Measurements from ENCODE around the gene PCCA. TPM values are rescaled to one million over a fixed set of nuclear protein-coding genes. Genes with fewer than 3 reads are reported as not detected.
"Not testable (repeated sequence)": the region's sequence is repeated elsewhere in the genome, so short reads cannot be mapped to it uniquely, and the experiment has no call there.

PCCA gene
- total RNA-seq, 1 donor from 2014 or later: 66.8 TPM

DNA sequence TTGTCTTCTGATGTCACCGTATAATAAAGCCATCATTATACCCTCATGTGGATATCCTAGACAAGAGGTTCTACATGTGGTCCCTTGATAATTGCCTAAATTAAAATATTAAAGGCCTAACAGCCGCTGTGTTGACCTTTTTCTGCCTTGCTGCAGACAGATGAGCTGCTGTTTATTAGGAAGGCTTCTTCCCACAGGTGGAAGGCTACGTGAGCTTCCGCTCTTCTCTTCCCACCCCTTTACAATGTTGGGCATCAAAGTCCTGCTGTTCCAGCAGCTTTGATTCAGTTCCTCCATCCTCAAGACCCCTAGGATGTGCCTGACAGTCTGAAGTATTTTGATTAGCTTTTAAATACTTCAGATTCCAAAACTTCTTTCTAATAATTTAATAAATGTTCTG, 217.1 kb downstream of the PCCA start:
- TF ChIP-seq, protein P1, sequence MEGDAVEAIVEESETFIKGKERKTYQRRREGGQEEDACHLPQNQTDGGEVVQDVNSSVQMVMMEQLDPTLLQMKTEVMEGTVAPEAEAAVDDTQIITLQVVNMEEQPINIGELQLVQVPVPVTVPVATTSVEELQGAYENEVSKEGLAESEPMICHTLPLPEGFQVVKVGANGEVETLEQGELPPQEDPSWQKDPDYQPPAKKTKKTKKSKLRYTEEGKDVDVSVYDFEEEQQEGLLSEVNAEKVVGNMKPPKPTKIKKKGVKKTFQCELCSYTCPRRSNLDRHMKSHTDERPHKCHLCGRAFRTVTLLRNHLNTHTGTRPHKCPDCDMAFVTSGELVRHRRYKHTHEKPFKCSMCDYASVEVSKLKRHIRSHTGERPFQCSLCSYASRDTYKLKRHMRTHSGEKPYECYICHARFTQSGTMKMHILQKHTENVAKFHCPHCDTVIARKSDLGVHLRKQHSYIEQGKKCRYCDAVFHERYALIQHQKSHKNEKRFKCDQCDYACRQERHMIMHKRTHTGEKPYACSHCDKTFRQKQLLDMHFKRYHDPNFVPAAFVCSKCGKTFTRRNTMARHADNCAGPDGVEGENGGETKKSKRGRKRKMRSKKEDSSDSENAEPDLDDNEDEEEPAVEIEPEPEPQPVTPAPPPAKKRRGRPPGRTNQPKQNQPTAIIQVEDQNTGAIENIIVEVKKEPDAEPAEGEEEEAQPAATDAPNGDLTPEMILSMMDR (IDR thresholded peaks at IDR 0.05; ENCODE audit: partially characterized antibody, unreplicated experiment): no peak
- peaks cover 36% of the 10 kb centered on the region for H3K4me1 Mint-ChIP-seq (ENCODE audit: low read depth, unreplicated experiment)
- no peaks in the 10 kb centered on the region for H3K9me3 Mint-ChIP-seq (ENCODE audit: unreplicated experiment)
- no peak for DNase-seq
- H3K36me3 Mint-ChIP-seq (ENCODE audit: unreplicated experiment): no peaks in the 10 kb centered on the region
- H3K27me3 Mint-ChIP-seq (ENCODE audit: unreplicated experiment): no peaks in the 10 kb centered on the region
- no peak overlapping the region for H3K4me3 Mint-ChIP-seq (ENCODE audit: unreplicated experiment)
- peak overlapping the region; percentile 52 for H3K27ac Mint-ChIP-seq (ENCODE audit: unreplicated experiment)

DNA sequence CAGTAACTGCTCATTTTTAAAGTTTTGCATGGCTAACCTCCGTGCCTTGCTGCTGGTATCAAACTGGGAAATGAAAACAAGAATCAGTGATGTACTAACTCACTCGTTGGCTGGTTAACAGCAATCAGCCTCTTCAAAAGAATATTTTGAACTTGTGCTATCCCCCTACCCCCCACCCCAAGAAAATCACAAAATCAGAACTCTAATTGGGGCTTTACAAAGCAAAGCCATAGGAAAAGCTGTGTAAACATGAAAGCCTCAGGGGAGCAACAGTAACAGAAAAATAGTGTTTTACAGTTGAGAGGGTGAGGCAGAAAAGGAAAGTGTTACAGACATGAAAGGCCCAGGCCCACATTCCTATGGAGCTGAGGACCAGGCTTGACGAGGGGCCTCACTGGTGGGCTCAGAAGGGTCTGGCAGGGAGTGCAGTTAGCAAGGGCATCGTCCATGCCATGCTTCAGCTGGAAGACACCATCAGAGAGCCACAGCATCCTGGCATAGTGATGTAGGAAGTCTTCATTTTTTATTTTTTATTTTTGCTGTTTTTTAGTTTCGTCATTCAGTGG, 217.6 kb downstream of the PCCA start:
- Mint-ChIP-seq H3K27ac (ENCODE audit: unreplicated experiment) (peak overlapping the region; percentile 35), H3K4me3 (ENCODE audit: unreplicated experiment) (no peak overlapping the region)

DNA sequence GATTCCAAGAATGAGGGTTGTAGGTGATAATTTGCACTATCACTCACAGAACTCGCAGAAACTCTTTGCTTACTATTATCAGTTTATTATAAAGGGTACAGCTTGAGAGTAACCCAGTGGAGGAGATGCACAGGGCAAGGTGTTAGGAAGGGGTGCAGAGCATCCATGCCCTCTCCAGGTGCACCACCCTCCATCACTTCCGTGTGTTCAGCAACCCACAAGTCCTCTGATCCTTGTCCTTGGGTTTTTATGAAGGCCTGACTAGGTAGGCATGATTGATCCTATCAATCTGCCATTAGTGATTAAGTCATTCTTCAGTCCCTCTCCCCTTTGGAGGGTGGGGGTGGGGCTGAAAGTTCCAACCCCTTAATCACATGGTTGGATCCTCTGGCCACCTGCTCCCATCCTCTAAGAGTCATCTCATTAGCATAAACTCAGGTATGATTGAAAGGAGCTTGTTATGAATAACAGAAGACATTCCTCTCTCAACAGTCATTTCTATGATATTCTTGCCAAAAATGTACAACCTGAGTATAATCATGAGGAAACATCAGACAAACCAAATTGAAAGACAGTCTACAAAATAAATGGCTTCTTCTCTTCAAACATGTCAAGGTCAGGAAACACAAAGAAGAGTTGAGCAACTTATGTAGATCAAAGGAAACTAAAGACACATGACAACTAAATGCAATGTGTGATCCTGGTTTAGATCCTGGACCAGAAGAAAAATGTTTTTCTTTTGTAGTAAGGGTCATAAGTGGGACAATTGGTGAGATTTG, 225.4 kb downstream of the PCCA start:
- Mint-ChIP-seq H3K4me3 (ENCODE audit: unreplicated experiment) (no peak overlapping the region), H3K4me1 (ENCODE audit: low read depth, unreplicated experiment) (peaks cover 26% of the 10 kb centered on the region), H3K27me3 (ENCODE audit: unreplicated experiment) (no peaks in the 10 kb centered on the region), H3K9me3 (ENCODE audit: unreplicated experiment) (no peaks in the 10 kb centered on the region), H3K36me3 (ENCODE audit: unreplicated experiment) (peaks cover 11% of the 10 kb centered on the region), H3K27ac (ENCODE audit: unreplicated experiment) (peak overlapping the region; percentile 81)
- TF ChIP-seq, protein P1 (IDR thresholded peaks at IDR 0.05; ENCODE audit: partially characterized antibody, unreplicated experiment): no peak
- peak; percentile 38 for DNase-seq

More for the DNA sequence above, 217.6 kb downstream of the PCCA start:
- H3K27me3 Mint-ChIP-seq (ENCODE audit: unreplicated experiment): no peaks in the 10 kb centered on the region
- peaks cover 31% of the 10 kb centered on the region for H3K4me1 Mint-ChIP-seq (ENCODE audit: low read depth, unreplicated experiment)
- DNase-seq: no peak
- no peaks in the 10 kb centered on the region for H3K36me3 Mint-ChIP-seq (ENCODE audit: unreplicated experiment)
- TF ChIP-seq, protein P1 (IDR thresholded peaks at IDR 0.05; ENCODE audit: partially characterized antibody, unreplicated experiment): no peak
- H3K9me3 Mint-ChIP-seq (ENCODE audit: unreplicated experiment): no peaks in the 10 kb centered on the region

GRCh38 chr13:100315522-100315921, 226.6 kb downstream of the PCCA start:
- peak overlapping the region; percentile 49 for H3K27ac Mint-ChIP-seq (ENCODE audit: unreplicated experiment)

GRCh38 chr13:100318473-100318872, 229.6 kb downstream of the PCCA start:
- H3K27me3 Mint-ChIP-seq (ENCODE audit: unreplicated experiment); H3K27ac Mint-ChIP-seq (ENCODE audit: unreplicated experiment); H3K9me3 Mint-ChIP-seq (ENCODE audit: unreplicated experiment); H3K4me3 Mint-ChIP-seq (ENCODE audit: unreplicated experiment); DNase-seq: not testable (repeated sequence)
- H3K36me3 Mint-ChIP-seq (ENCODE audit: unreplicated experiment): peaks cover 16% of the 10 kb centered on the region
- H3K4me1 Mint-ChIP-seq (ENCODE audit: low read depth, unreplicated experiment): peaks cover 22% of the 10 kb centered on the region

More at GRCh38 chr13:100315522-100315921, 226.6 kb downstream of the PCCA start:
- Mint-ChIP-seq H3K27me3 (ENCODE audit: unreplicated experiment) (no peaks in the 10 kb centered on the region), H3K4me3 (ENCODE audit: unreplicated experiment) (no peak overlapping the region), H3K36me3 (ENCODE audit: unreplicated experiment) (peaks cover 16% of the 10 kb centered on the region), H3K9me3 (ENCODE audit: unreplicated experiment) (no peaks in the 10 kb centered on the region), H3K4me1 (ENCODE audit: low read depth, unreplicated experiment) (peaks cover 26% of the 10 kb centered on the region)
- TF ChIP-seq, protein P1 (IDR thresholded peaks at IDR 0.05; ENCODE audit: partially characterized antibody, unreplicated experiment): no peak
- no peak for DNase-seq

All from glutamatergic neuron (in vitro differentiated cells).